HCT116 (cell line): ENCODE results near the gene ARHGAP33. TPM values are rescaled to one million over a fixed set of nuclear protein-coding genes. Genes with fewer than 3 reads are reported as not detected.

ENCODE experiments used
- ATAC-seq: fragments of 200-7000 bp; cut with Tn5 transposase; 2 replicates; pipeline ENCODE4 v1.9.1; 2020; ENCODE audit warnings: mild to moderate bottlenecking, moderate library complexity
- BruUV-seq: library from RNA; stranded (reverse); fragments of 400-500 nt; replicated peaks from 2 replicates; lab custom pipeline; 2021; lab: Mats Ljungman, UMichigan
- CTCF ChIA-PET: fragments of 300-600 bp; sonication (Branson Sonifier 250); formaldehyde crosslinking; loops from one replicate; lab custom pipeline; 2021; ENCODE audit warnings: antibody characterized with exemption; lab: Charles Lee
- POLR2A ChIA-PET: fragments of 300-600, 350-600 bp; sonication (Branson Sonifier 250); formaldehyde crosslinking; loops from one replicate; lab custom pipeline; 2021; ENCODE audit warnings: antibody characterized with exemption; lab: Charles Lee
- RAD21 ChIA-PET, 2 experiments: fragments of 300-600 bp; sonication (Branson Sonifier 250); formaldehyde crosslinking; loops; one replicate each; lab custom pipeline; 2023; ENCODE audit warnings: low total read pairs in 2 of 2; ENCODE audit not compliant: uncharacterized antibody in 2 of 2, unreplicated experiment in 2 of 2, low non-redundant PET in 1 of 2; lab: Charles Lee
- DNase-seq: peaks from one replicate; pipeline ENCODE4 v3.0.0-alpha.2; 2010; ENCODE audit warnings: low read depth, low spot score
- H2AFZ ChIP-seq: fragments of 200-600 bp; shearing (Covaris generic), sonication (generic); 2 replicates; pipeline ENCODE4 v1.6.1; 2017; ENCODE audit warnings: low read depth, mixed run types, mixed read lengths, antibody characterized with exemption, low read length; ENCODE audit not compliant: poor library complexity, severe bottlenecking
- H3K27ac ChIP-seq: 2 replicates; pipeline ENCODE4 v1.5.1; 2012; ENCODE audit warnings: low read depth, low read length
- H3K27me3 ChIP-seq: fragments of 200-600 bp; sonication (generic); 2 replicates; pipeline ENCODE4 v1.6.1; 2016; ENCODE audit warnings: mixed run types, low read length, mixed read lengths; ENCODE audit not compliant: insufficient read depth
- H3K36me3 ChIP-seq, 2 experiments: fragments of 200-500 bp in 1 of 2; fragments of 200-600 bp in 1 of 2; sonication (Bioruptor generic) in 1 of 2; sonication (generic) in 1 of 2; 2 replicates each; pipeline versions ENCODE4 v1.5.1 to v1.6.1; 2014 to 2016; ENCODE audit warnings: low read length in 2 of 2, inconsistent platforms in 1 of 2, mixed read lengths in 1 of 2, mixed run types in 1 of 2; ENCODE audit not compliant: insufficient read depth in 2 of 2, control insufficient read depth in 1 of 2
- H3K4me1 ChIP-seq, 2 experiments: fragments of 200-600 bp in 1 of 2; sonication (generic) in 1 of 2; 2 replicates each; pipeline versions ENCODE4 v1.5.1 to v1.6.1; 2012 to 2017; ENCODE audit warnings: low read length in 2 of 2, inconsistent platforms in 1 of 2, mild to moderate bottlenecking in 1 of 2, mixed read lengths in 1 of 2, mixed run types in 1 of 2, moderate library complexity in 1 of 2; ENCODE audit not compliant: insufficient read depth in 2 of 2, control insufficient read depth in 1 of 2
- H3K4me2 ChIP-seq: fragments of 200-600 bp; sonication (generic); 2 replicates; pipeline ENCODE4 v1.6.1; 2017; ENCODE audit warnings: mixed run types, low read length, mixed read lengths
- H3K4me3 ChIP-seq, 2 experiments: fragments of 200-600 bp in 1 of 2; sonication (generic) in 1 of 2; replicated peaks in 1 of 2; 2 replicates each; pipeline ENCODE4 v1.5.1; 2011 to 2016; ENCODE audit warnings: low read length in 2 of 2, control low read depth in 1 of 2, low read depth in 1 of 2, mild to moderate bottlenecking in 1 of 2, mixed read lengths in 1 of 2, mixed run types in 1 of 2
- H3K79me2 ChIP-seq: fragments of 200-600 bp; sonication (generic); 2 replicates; pipeline ENCODE4 v1.6.1; 2017; ENCODE audit warnings: mild to moderate bottlenecking, mixed run types, low read length, moderate library complexity, mixed read lengths; ENCODE audit not compliant: insufficient read depth
- H3K9ac ChIP-seq: fragments of 200-600 bp; sonication (generic); 2 replicates; pipeline ENCODE4 v1.6.1; 2016; ENCODE audit warnings: low read length, mixed read lengths
- H3K9me2 ChIP-seq: fragments of 200-600 bp; sonication (generic), shearing (Covaris generic); 2 replicates; pipeline ENCODE4 v1.6.1; 2017; ENCODE audit warnings: mixed run types, mild to moderate bottlenecking, moderate library complexity; ENCODE audit not compliant: insufficient read depth
- H3K9me3 ChIP-seq, 2 experiments: fragments of 200-500 bp in 1 of 2; fragments of 200-600 bp in 1 of 2; sonication (Bioruptor generic) in 1 of 2; sonication (generic) in 1 of 2; 2 replicates each; pipeline ENCODE4 v1.6.1; 2014 to 2017; ENCODE audit warnings: low read length in 2 of 2, mixed read lengths in 2 of 2, inconsistent platforms in 1 of 2, low read depth in 1 of 2, mild to moderate bottlenecking in 1 of 2, mixed run types in 1 of 2, moderate library complexity in 1 of 2; ENCODE audit not compliant: control insufficient read depth in 1 of 2, insufficient read depth in 1 of 2
- H4K20me1 ChIP-seq: fragments of 200-600 bp; sonication (generic), shearing (Covaris generic); 2 replicates; pipeline ENCODE4 v1.6.1; 2017; ENCODE audit warnings: mixed run types, mild to moderate bottlenecking, moderate library complexity; ENCODE audit not compliant: insufficient read depth
- CTCF ChIP-seq, 3 experiments: fragments of 200-600 bp in 1 of 3; sonication (generic) in 1 of 3; IDR thresholded peaks in 2 of 3; conservative IDR thresholded peaks in 1 of 3; 2 replicates each; pipeline ENCODE4 v1.5.1; 2012 to 2017; ENCODE audit warnings: low read depth in 2 of 3, low read length in 2 of 3, antibody characterized with exemption in 1 of 3, borderline replicate concordance in 1 of 3, control low read depth in 1 of 3, mild to moderate bottlenecking in 1 of 3, mixed read lengths in 1 of 3, mixed run types in 1 of 3, moderate library complexity in 1 of 3; ENCODE audit not compliant: insufficient read depth in 1 of 3
- EGR1 ChIP-seq: IDR thresholded peaks from 2 replicates; pipeline ENCODE4 v1.6.1; 2012; ENCODE audit warnings: low read depth
- ELF1 ChIP-seq: IDR thresholded peaks from 2 replicates; pipeline ENCODE4 v1.6.1; 2012; ENCODE audit warnings: low read depth, borderline replicate concordance
- EZH2phosphoT487 ChIP-seq: fragments of 200-600 bp; IDR thresholded peaks from 2 replicates; pipeline ENCODE4 v1.6.1; 2018; ENCODE audit warnings: antibody characterized with exemption, borderline replicate concordance
- FOSL1 ChIP-seq: IDR thresholded peaks from 2 replicates; pipeline ENCODE4 v1.6.1; 2012; ENCODE audit warnings: low read depth
- POLR2A ChIP-seq: IDR thresholded peaks from 2 replicates; pipeline ENCODE4 v1.7.0; 2011; ENCODE audit warnings: borderline replicate concordance; ENCODE audit not compliant: insufficient read depth, insufficient read length; ENCODE audit errors: extremely low read depth
- POLR2AphosphoS5 ChIP-seq: IDR thresholded peaks from 2 replicates; pipeline ENCODE4 v1.6.1; 2011; ENCODE audit warnings: mild to moderate bottlenecking, low read depth, low read length, moderate library complexity
- SP1 ChIP-seq: IDR thresholded peaks from 2 replicates; pipeline ENCODE4 v1.6.1; 2012; ENCODE audit warnings: low read depth
- TCF7L2 ChIP-seq: IDR thresholded peaks from 2 replicates; pipeline ENCODE4 v1.7.0; 2011; ENCODE audit warnings: borderline replicate concordance, inconsistent platforms; ENCODE audit not compliant: insufficient read depth, insufficient read length; ENCODE audit errors: extremely low read depth
- YY1 ChIP-seq: IDR thresholded peaks from 2 replicates; pipeline ENCODE4 v1.6.1; 2011; ENCODE audit warnings: low read length, low read depth, moderate library complexity, mild to moderate bottlenecking; ENCODE audit not compliant: insufficient replicate concordance; ENCODE audit errors: extremely low read depth
- ZBTB33 ChIP-seq: IDR thresholded peaks from 2 replicates; pipeline ENCODE4 v1.6.1; 2011; ENCODE audit warnings: mild to moderate bottlenecking, low read length, moderate library complexity; ENCODE audit not compliant: insufficient replicate concordance; ENCODE audit errors: extremely low read depth
- intact Hi-C: fragments of 100-400 bp; cut with micrococcal nuclease; formaldehyde crosslinking; loops from 2 replicates; pipeline ENCODE4 v1.10.0; 2022
- total RNA-seq: library from RNA; stranded (reverse); gene quantifications from one replicate; pipeline ENCODE4 v1.2.1, GENCODE V29; 2021; ENCODE audit not compliant: unreplicated experiment

The ARHGAP33 gene
- total RNA-seq, 1 experiment from 2014 or later = 30.2 TPM

- no peak for TF ChIP-seq CTCF (IDR thresholded peaks at IDR 0.05 in 2 of 3, conservative IDR thresholded peaks at IDR 0.05 in 1 of 3; ENCODE audit: borderline replicate concordance in 1 of 3, insufficient read depth in 1 of 3, low read depth in 2 of 3, low read length in 2 of 3)
- no peak for TF ChIP-seq EZH2phosphoT487
Measured at GRCh38 chr19:35746531-35746930, 28.8 kb upstream of the ARHGAP33 start (continued).

- H3K27ac ChIP-seq = peak within 1 kb of the TSS; percentile 54
- H3K27me3 ChIP-seq = no peaks in the 10 kb centered on the region
- intact Hi-C loops = no loop called here
Measured at GRCh38 chr19:35748106-35749020, 27.0 kb upstream of the ARHGAP33 start, which contains the start of gene LIN37. TSS of gene LIN37 (plus strand) at chr19:35748576. CDS start at chr19:35748725, 149 bp downstream.

More at GRCh38 chr19:35748106-35749020, 27.0 kb upstream of the ARHGAP33 start, which contains the start of gene LIN37:
- Histone ChIP-seq H2AFZ (no peak within 1 kb of the TSS), H3K36me3 (no peaks in the 10 kb centered on the region; a peak in 2 of 4 replicates), H3K9ac (peak within 1 kb of the TSS; percentile 77), H3K9me3 (no peaks in the 10 kb centered on the region), H3K4me3 (peak within 1 kb of the TSS; percentile 86 to 87), H4K20me1 (no peaks in the 10 kb centered on the region), H3K4me2 (peak within 1 kb of the TSS; percentile 90), H3K79me2 (peaks cover 19% of the 10 kb centered on the region), H3K4me1 (peaks cover 20 to 29% of the 10 kb centered on the region in 2 experiments), H3K9me2 (no peaks in the 10 kb centered on the region)
- DNase-seq = peak; percentile 99
- ChIA-PET CTCF (interaction anchor here (0.6 to 1.3 kb wide), 5 partner anchors 9 to 200 kb away, joined by 3 to 5 read pairs (median 3); partner anchors contain the start of gene PROSER3), RAD21 (interaction anchor here in 1 of 2 experiments (0.6 to 0.9 kb wide), 2 partner anchors 8 to 9 kb away, joined by 3 to 6 read pairs; no protein-coding TSS in a partner anchor), POLR2A (interaction anchor here (0.6 to 2.1 kb wide), 17 partner anchors 8 to 239 kb away, joined by 3 to 20 read pairs (median 4); partner anchors contain the start of genes COX6B1, HSPB6 and PROSER3)
- no peak for TF ChIP-seq TCF7L2
- TF ChIP-seq ZBTB33 = peak; percentile 94
- TF ChIP-seq EGR1 = peak; percentile 33; the same call in 1 of the 2 replicates
- TF ChIP-seq FOSL1 = no peak
- peak; percentile 92 for TF ChIP-seq POLR2AphosphoS5
- peak; percentile 31 for TF ChIP-seq YY1
- peak; percentile 99 for TF ChIP-seq SP1
- peak; percentile 71 for TF ChIP-seq POLR2A
- peak; percentile 94; the same call in 1 of the 2 replicates for TF ChIP-seq ELF1
- ATAC-seq = peak; percentile 81
- BruUV-seq = TSS peak; percentile 24
